B cell (primary cell): ENCODE data around the gene SELENOH.

Source experiments
- EZH2 ChIP-seq: IDR thresholded peaks from 2 replicates; pipeline ENCODE4 v1.6.1; 2012; ENCODE audit warnings: borderline replicate concordance, low read depth, mild to moderate bottlenecking, moderate library complexity, low read length; ENCODE audit not compliant: insufficient read depth, poor library complexity, severe bottlenecking
- TF ChIP-seq, protein P1 (sequence below): fragments of 200-600 bp; IDR thresholded peaks from one replicate; pipeline ENCODE4 v1.8.0; 2022; ENCODE audit warnings: antibody characterized with exemption, mild to moderate bottlenecking

- TF ChIP-seq, protein P1, sequence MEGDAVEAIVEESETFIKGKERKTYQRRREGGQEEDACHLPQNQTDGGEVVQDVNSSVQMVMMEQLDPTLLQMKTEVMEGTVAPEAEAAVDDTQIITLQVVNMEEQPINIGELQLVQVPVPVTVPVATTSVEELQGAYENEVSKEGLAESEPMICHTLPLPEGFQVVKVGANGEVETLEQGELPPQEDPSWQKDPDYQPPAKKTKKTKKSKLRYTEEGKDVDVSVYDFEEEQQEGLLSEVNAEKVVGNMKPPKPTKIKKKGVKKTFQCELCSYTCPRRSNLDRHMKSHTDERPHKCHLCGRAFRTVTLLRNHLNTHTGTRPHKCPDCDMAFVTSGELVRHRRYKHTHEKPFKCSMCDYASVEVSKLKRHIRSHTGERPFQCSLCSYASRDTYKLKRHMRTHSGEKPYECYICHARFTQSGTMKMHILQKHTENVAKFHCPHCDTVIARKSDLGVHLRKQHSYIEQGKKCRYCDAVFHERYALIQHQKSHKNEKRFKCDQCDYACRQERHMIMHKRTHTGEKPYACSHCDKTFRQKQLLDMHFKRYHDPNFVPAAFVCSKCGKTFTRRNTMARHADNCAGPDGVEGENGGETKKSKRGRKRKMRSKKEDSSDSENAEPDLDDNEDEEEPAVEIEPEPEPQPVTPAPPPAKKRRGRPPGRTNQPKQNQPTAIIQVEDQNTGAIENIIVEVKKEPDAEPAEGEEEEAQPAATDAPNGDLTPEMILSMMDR: no peak
- TF ChIP-seq EZH2: no peak
These were observed 36.4 kb upstream of the SELENOH start for GRCh38 chr11:57704932-57705331.
